Muscle layer of duodenum (tissue), 2 donors: Measurements from ENCODE around the gene CDC42.

Experiments used
- H3K27ac ChIP-seq: one replicate; pipeline ENCODE4 v1.7.0; 2013; ENCODE audit warnings: mild to moderate bottlenecking, low read length
- H3K27me3 ChIP-seq: one replicate; pipeline ENCODE4 v1.7.0; 2013; ENCODE audit warnings: low read depth, mild to moderate bottlenecking, control low read depth, low read length
- H3K36me3 ChIP-seq, 2 donors: one replicate each; pipeline ENCODE4 v1.7.0; 2013; ENCODE audit warnings: low read length in 2 of 2, control low read depth in 1 of 2, mild to moderate bottlenecking in 1 of 2; ENCODE audit not compliant: insufficient read depth in 2 of 2, control insufficient read depth in 1 of 2
- H3K4me1 ChIP-seq, 2 donors: one replicate each; pipeline ENCODE4 v1.7.0; 2013; ENCODE audit warnings: low read length in 2 of 2, mild to moderate bottlenecking in 2 of 2, control low read depth in 1 of 2, moderate library complexity in 1 of 2; ENCODE audit not compliant: insufficient read depth in 2 of 2, control insufficient read depth in 1 of 2
- H3K4me3 ChIP-seq, 2 donors: one replicate each; pipeline ENCODE4 v1.7.0; 2013; ENCODE audit warnings: low read length in 2 of 2, low read depth in 1 of 2, mild to moderate bottlenecking in 1 of 2
- H3K9me3 ChIP-seq, 2 donors: one replicate each; pipeline ENCODE4 v1.7.0; 2013; ENCODE audit warnings: low read length in 2 of 2, control low read depth in 1 of 2, mild to moderate bottlenecking in 1 of 2; ENCODE audit not compliant: control insufficient read depth in 1 of 2
- donor health status: healthy.

The CDC42 gene

GRCh38 chr1:22111620-22112019 is 59.1 kb downstream of the CDC42 start:
- H3K36me3 ChIP-seq = peaks cover 0 to 8% of the 10 kb centered on the region in 2 donors
- peaks cover 16 to 49% of the 10 kb centered on the region in 2 donors for H3K4me1 ChIP-seq
- no peak overlapping the region for H3K27ac ChIP-seq

GRCh38 chr1:22112554-22112953 is 60.0 kb downstream of the CDC42 start:
- H3K27ac ChIP-seq = no peak overlapping the region

More at GRCh38 chr1:22111620-22112019, 59.1 kb downstream of the CDC42 start:
- H3K4me3 ChIP-seq = no peak overlapping the region
- H3K27me3 ChIP-seq = no peaks in the 10 kb centered on the region
- no peaks in the 10 kb centered on the region for H3K9me3 ChIP-seq

GRCh38 chr1:22114083-22115012 is 61.8 kb downstream of the CDC42 start:
- Histone ChIP-seq H3K27ac (no peak overlapping the region), H3K9me3 (no peaks in the 10 kb centered on the region), H3K27me3 (no peaks in the 10 kb centered on the region), H3K4me1 (peaks cover 16 to 37% of the 10 kb centered on the region in 2 donors), H3K36me3 (peaks cover 0 to 13% of the 10 kb centered on the region in 2 donors), H3K4me3 (no peak overlapping the region)

More at GRCh38 chr1:22112554-22112953, 60.0 kb downstream of the CDC42 start:
- Histone ChIP-seq H3K4me1 (peaks cover 16 to 49% of the 10 kb centered on the region in 2 donors), H3K4me3 (no peak overlapping the region), H3K27me3 (no peaks in the 10 kb centered on the region), H3K36me3 (peaks cover 0 to 8% of the 10 kb centered on the region in 2 donors), H3K9me3 (no peaks in the 10 kb centered on the region)

- Histone ChIP-seq H3K27me3 (no peaks in the 10 kb centered on the region), H3K36me3 (peaks cover 0 to 13% of the 10 kb centered on the region in 2 donors), H3K4me1 (peaks cover 16 to 34% of the 10 kb centered on the region in 2 donors), H3K9me3 (no peaks in the 10 kb centered on the region), H3K27ac (no peak overlapping the region), H3K4me3 (no peak overlapping the region)
Measured at GRCh38 chr1:22115286-22115685, 62.8 kb downstream of the CDC42 start.

GRCh38 chr1:22117238-22117637 is 64.7 kb downstream of the CDC42 start:
- Histone ChIP-seq H3K4me3 (no peak overlapping the region), H3K27ac (no peak overlapping the region), H3K4me1 (peaks cover 11 to 21% of the 10 kb centered on the region in 2 donors), H3K36me3 (peaks cover 0 to 13% of the 10 kb centered on the region in 2 donors), H3K9me3 (no peaks in the 10 kb centered on the region), H3K27me3 (no peaks in the 10 kb centered on the region)

- Histone ChIP-seq H3K4me3 (no peak overlapping the region), H3K27me3 (no peaks in the 10 kb centered on the region), H3K4me1 (peaks cover 11 to 16% of the 10 kb centered on the region in 2 donors), H3K9me3 (no peaks in the 10 kb centered on the region), H3K36me3 (peaks cover 0 to 12% of the 10 kb centered on the region in 2 donors), H3K27ac (no peak overlapping the region)
Measured at GRCh38 chr1:22117851-22118250, 65.3 kb downstream of the CDC42 start.

- no peaks in the 10 kb centered on the region for H3K27me3 ChIP-seq
- no peaks in the 10 kb centered on the region for H3K9me3 ChIP-seq
- H3K4me3 ChIP-seq = no peak overlapping the region
- H3K27ac ChIP-seq = no peak overlapping the region
- peaks cover 0 to 9% of the 10 kb centered on the region in 2 donors for H3K36me3 ChIP-seq
- H3K4me1 ChIP-seq = peaks cover 11 to 16% of the 10 kb centered on the region in 2 donors
Measured at GRCh38 chr1:22118291-22118992, 65.9 kb downstream of the CDC42 start.

- H3K9me3 ChIP-seq = no peaks in the 10 kb centered on the region
- H3K27me3 ChIP-seq = no peaks in the 10 kb centered on the region
- peaks cover 0 to 8% of the 10 kb centered on the region in 2 donors for H3K36me3 ChIP-seq
- no peak overlapping the region for H3K27ac ChIP-seq
- H3K4me3 ChIP-seq = no peak overlapping the region
- H3K4me1 ChIP-seq = peaks cover 4 to 6% of the 10 kb centered on the region in 2 donors
Measured at GRCh38 chr1:22119626-22120468, 67.3 kb downstream of the CDC42 start.

- no peak overlapping the region for H3K4me3 ChIP-seq
- peaks cover 0 to 6% of the 10 kb centered on the region in 2 donors for H3K4me1 ChIP-seq
- no peak overlapping the region for H3K27ac ChIP-seq
- peaks cover 0 to 5% of the 10 kb centered on the region in 2 donors for H3K36me3 ChIP-seq
- no peaks in the 10 kb centered on the region for H3K9me3 ChIP-seq
- no peaks in the 10 kb centered on the region for H3K27me3 ChIP-seq
Measured at GRCh38 chr1:22120469-22120790, 67.9 kb downstream of the CDC42 start.

GRCh38 chr1:22121421-22121911 is 69.0 kb downstream of the CDC42 start:
- Histone ChIP-seq H3K4me3 (no peak overlapping the region), H3K27ac (no peak overlapping the region), H3K27me3 (no peaks in the 10 kb centered on the region), H3K36me3 (peaks cover 0 to 5% of the 10 kb centered on the region in 2 donors), H3K9me3 (no peaks in the 10 kb centered on the region), H3K4me1 (peaks cover 0 to 6% of the 10 kb centered on the region in 2 donors)
